HepG2 (cell line): ENCODE measurements around the gene SPATC1L. TPM values are rescaled to one million over a fixed set of nuclear protein-coding genes. Genes with fewer than 3 reads are reported as not detected.
A peak's percentile ranks its signal among the peaks of the same experiment; 100 is the strongest.

ENCODE experiments used
- ATAC-seq: fragments of 200-7000 bp; cut with Tn5 transposase; 3 replicates; pipeline ENCODE4 v1.9.1; 2020; ENCODE audit warnings: mild to moderate bottlenecking, moderate library complexity
- BruUV-seq: library from RNA; stranded (reverse); fragments of 400-500 nt; replicated peaks from 2 replicates; lab custom pipeline; 2021; lab: Mats Ljungman, UMichigan
- CTCF ChIA-PET: fragments of 300-600 bp; formaldehyde crosslinking; extraction: SDS; loops from one replicate; lab custom pipeline; 2021; ENCODE audit warnings: low total read pairs, inconsistent platforms, low intra/inter-chr PET ratio; lab: Yijun Ruan, JAX
- POLR2A ChIA-PET: fragments of 350-600 bp; sonication (Branson Sonifier 250); formaldehyde crosslinking; loops from one replicate; lab custom pipeline; 2020; ENCODE audit warnings: antibody characterized with exemption, inconsistent platforms; lab: Yijun Ruan, JAX
- DNase-seq: peaks from one replicate; pipeline ENCODE4 v3.0.0-alpha.2; 2015; ENCODE audit warnings: low spot score
- FAIRE-seq: peaks from 3 replicates; lab custom pipeline; 2011; peaks lifted over from hg19 to GRCh38; lab: Jason Lieb, UNC
- H2AFZ ChIP-seq: one replicate; pipeline ENCODE4 v1.6.1; 2011; ENCODE audit warnings: low read length, inconsistent platforms
- H3K27ac ChIP-seq: fragments of 300-600 bp; 3 replicates; pipeline ENCODE4 v1.8.0; 2011; ENCODE audit warnings: mixed run types, mild to moderate bottlenecking, mixed read lengths, low read length, inconsistent platforms; ENCODE audit not compliant: insufficient read depth; ENCODE audit errors: extremely low read length
- H3K27me3 ChIP-seq, 2 experiments: fragments of 200-600 bp in 1 of 2; 2 replicates in 1 of 2; 3 replicates in 1 of 2; pipeline versions ENCODE4 v1.6.0 to v1.8.0; 2011; ENCODE audit warnings: low read length in 2 of 2, mild to moderate bottlenecking in 2 of 2, moderate library complexity in 2 of 2, inconsistent platforms in 1 of 2; ENCODE audit not compliant: insufficient read depth in 2 of 2, control insufficient read depth in 1 of 2
- H3K36me3 ChIP-seq, 2 experiments: fragments of 200-600 bp in 1 of 2; replicated peaks in 1 of 2; 2 replicates in 1 of 2; 3 replicates in 1 of 2; pipeline versions ENCODE4 v1.5.1 to v1.8.0; 2011; ENCODE audit warnings: low read length in 2 of 2, inconsistent platforms in 1 of 2; ENCODE audit not compliant: insufficient read depth in 2 of 2, control insufficient read depth in 1 of 2
- H3K4me1 ChIP-seq: 2 replicates; pipeline ENCODE4 v1.5.1; 2012; ENCODE audit warnings: low read length, inconsistent platforms; ENCODE audit not compliant: insufficient read depth
- H3K4me2 ChIP-seq: 2 replicates; pipeline ENCODE4 v1.6.0; 2011; ENCODE audit warnings: low read depth, low read length, inconsistent platforms
- H3K4me3 ChIP-seq, 3 experiments: fragments of 200-600 bp in 1 of 3; sonication (generic), shearing (Covaris generic) in 1 of 3; replicated peaks in 1 of 3; 2 replicates each; pipeline ENCODE4 v1.5.1; 2011 to 2016; ENCODE audit warnings: low read length in 3 of 3, inconsistent platforms in 2 of 3, low read depth in 2 of 3, mild to moderate bottlenecking in 2 of 3, control low read depth in 1 of 3, mixed read lengths in 1 of 3; ENCODE audit not compliant: insufficient read depth in 1 of 3
- H3K79me2 ChIP-seq: one replicate; pipeline ENCODE4 v1.6.1; 2011; ENCODE audit warnings: low read length, inconsistent platforms; ENCODE audit not compliant: insufficient read depth
- H3K9ac ChIP-seq: 2 replicates; pipeline ENCODE4 v1.6.0; 2011; ENCODE audit warnings: mild to moderate bottlenecking, low read depth, low read length, inconsistent platforms; ENCODE audit not compliant: insufficient read depth
- H3K9me3 ChIP-seq: 2 replicates; pipeline ENCODE4 v1.5.1; 2012; ENCODE audit warnings: mild to moderate bottlenecking, low read length
- H4K20me1 ChIP-seq: 2 replicates; pipeline ENCODE4 v1.6.0; 2011; ENCODE audit warnings: inconsistent platforms, mild to moderate bottlenecking, low read length, moderate library complexity; ENCODE audit not compliant: insufficient read depth
- ISL2 ChIP-seq: sonication (generic); formaldehyde crosslinking; IDR thresholded peaks from 2 replicates; pipeline ENCODE4 v1.5.0; 2020; ENCODE audit warnings: missing genetic modification reagents
- KIAA2018 ChIP-seq: sonication (generic); formaldehyde crosslinking; IDR thresholded peaks from 2 replicates; pipeline ENCODE4 v1.5.0; 2020; ENCODE audit warnings: mild to moderate bottlenecking, missing genetic modification reagents, borderline replicate concordance
- ZC3H4 ChIP-seq: sonication (generic); formaldehyde crosslinking; IDR thresholded peaks from 2 replicates; pipeline ENCODE4 v1.4.0; 2020; ENCODE audit warnings: missing genetic modification reagents, borderline replicate concordance
- ZFP90 ChIP-seq: sonication (generic); formaldehyde crosslinking; IDR thresholded peaks from 2 replicates; pipeline ENCODE4 v1.8.0; 2022; ENCODE audit warnings: missing genetic modification reagents, mild to moderate bottlenecking, inconsistent platforms, borderline replicate concordance
- ZMYM4 ChIP-seq: sonication (generic); formaldehyde crosslinking; IDR thresholded peaks from 2 replicates; pipeline ENCODE4 v1.8.1; 2023; ENCODE audit warnings: mild to moderate bottlenecking, missing genetic modification reagents
- ZNF276 ChIP-seq: sonication (generic); formaldehyde crosslinking; IDR thresholded peaks from 2 replicates; pipeline ENCODE4 v1.4.0; 2020; ENCODE audit warnings: mild to moderate bottlenecking, low read depth, missing genetic modification reagents
- ZNF619 ChIP-seq: sonication (generic); formaldehyde crosslinking; IDR thresholded peaks from 2 replicates; pipeline ENCODE4 v1.4.0; 2020; ENCODE audit warnings: mild to moderate bottlenecking, missing genetic modification reagents
- ZNF792 ChIP-seq: IDR thresholded peaks from 2 replicates; pipeline ENCODE4 v1.6.1; 2016
- WGBS: methylation state at CpG from one replicate; pipeline ENCODE4 v1.1.6; 2017; ENCODE audit warnings: low lambda C conversion rate; 5-methylcytosine and 5-hydroxymethylcytosine counted together
- in situ Hi-C: cut with HindIII; loops from 2 replicates; pipeline ENCODE4 v1.10.0; 2017; ENCODE audit warnings: low pct_unique_long_range_greater_than_20kb; ENCODE audit not compliant: extremely low pct_ligation_motif_present
- intact Hi-C: fragments of 100-400 bp; cut with micrococcal nuclease; formaldehyde crosslinking; loops from one replicate; pipeline ENCODE4 v1.10.0; 2022; ENCODE audit not compliant: unreplicated experiment
- polyA plus RNA-seq, 8 experiments: library from polyadenylated mRNA; depleted of rRNA in 3 of 8; stranded (reverse) in 7 of 8; unstranded in 1 of 8; fragments of >200 nt; fragmentation: Illumina TruSeq in 4 of 8; extraction: Trizol in 4 of 8; gene quantifications; 2 replicates each; pipeline versions ENCODE4 v1.2.1 to v1.2.3, GENCODE V29; 2011 to 2016; ENCODE audit warnings: low read depth in 4 of 8, missing spikeins in 1 of 8, mixed read lengths in 1 of 8; ENCODE audit not compliant: insufficient read depth in 1 of 8
- total RNA-seq, 5 experiments: library from RNA; depleted of rRNA; stranded (reverse); fragments of >200 nt; fragmentation: Illumina TruSeq; extraction: Trizol; gene quantifications; 2 replicates each; pipeline ENCODE4 v1.2.3, GENCODE V29; 2016; ENCODE audit warnings: low read depth in 1 of 5

Gene SPATC1L
- total and polyA plus RNA-seq, 2 of the 13 experiments (the other 11 are each of a cell fraction or from before 2014, with no cell fraction given), result 1.4 to 3.3 TPM

GRCh38 chr21:46180079-46180722, 4.1 kb downstream of the SPATC1L start:
- no TSS peak for BruUV-seq
- Histone ChIP-seq H3K4me2 (peak overlapping the region; percentile 39), H3K4me1 (peaks cover 20% of the 10 kb centered on the region), H3K27ac (no peak overlapping the region), H4K20me1 (0 out of 2 replicates have a peak, but pooled peaks cover 2% of the 10 kb centered on the region), H3K4me3 (peak overlapping the region in 1 of 3 experiments; percentile 10; a peak in 1 of 6 replicates), H3K9ac (no peak overlapping the region), H3K36me3 (no peaks in the 10 kb centered on the region), H2AFZ (no peak overlapping the region), H3K9me3 (no peaks in the 10 kb centered on the region), H3K79me2 (no peaks in the 10 kb centered on the region), H3K27me3 (no peaks in the 10 kb centered on the region; a peak in 1 of 5 replicates)
- 71% methylated on average over 20 of the region's 24 CpGs for WGBS
- POLR2A ChIA-PET, result no interaction called here
- ATAC-seq (no peak), FAIRE-seq (no peak), DNase-seq (no peak)
- intact Hi-C loops (no loop called here), in situ Hi-C loops (no loop called here)
- no peak for TF ChIP-seq ZMYM4 (CRISPR knock-in tag)
- no peak for TF ChIP-seq ZNF792
- no peak for TF ChIP-seq ISL2 (CRISPR knock-in tag)
- CTCF ChIA-PET, result no interaction called here

GRCh38 chr21:46179708-46180078, 4.6 kb downstream of the SPATC1L start:
- DNase-seq (no peak), ATAC-seq (no peak), FAIRE-seq (no peak)
- CTCF ChIA-PET, result no interaction called here
- peaks cover 20% of the 10 kb centered on the region for H3K4me1 ChIP-seq
- no peaks in the 10 kb centered on the region for H3K36me3 ChIP-seq
- H3K9me3 ChIP-seq, result no peaks in the 10 kb centered on the region
- no peaks in the 10 kb centered on the region for H3K79me2 ChIP-seq
- BruUV-seq, result no TSS peak
- H3K9ac ChIP-seq, result no peak overlapping the region
- intact Hi-C loops, result no loop called here
- POLR2A ChIA-PET, result no interaction called here
- H3K4me3 ChIP-seq, result peak overlapping the region in 1 of 3 experiments; percentile 10; a peak in 1 of 6 replicates
- in situ Hi-C loops, result no loop called here
- no peak overlapping the region for H3K27ac ChIP-seq
- no peak overlapping the region for H2AFZ ChIP-seq
- H3K4me2 ChIP-seq, result peak overlapping the region; percentile 39; the same call in 1 of the 2 replicates
- no peaks in the 10 kb centered on the region; a peak in 1 of 5 replicates for H3K27me3 ChIP-seq
- H4K20me1 ChIP-seq, result 0 out of 2 replicates have a peak, but pooled peaks cover 2% of the 10 kb centered on the region
- 68% methylated on average over 6 of the region's 17 CpGs for WGBS
- TF ChIP-seq ZFP90 (CRISPR knock-in tag), result no peak
- no peak for TF ChIP-seq KIAA2018 (CRISPR knock-in tag)
- TF ChIP-seq ZNF619 (CRISPR knock-in tag), result no peak
- no peak for TF ChIP-seq ZNF276 (CRISPR knock-in tag)
- no peak for TF ChIP-seq ZC3H4 (CRISPR knock-in tag)
